ENCODE results near the gene THEMIS2.
A peak's percentile ranks its signal among the peaks of the same experiment; 100 is the strongest.

GRCh38 chr1:27858072-27858948 is 14.0 kb upstream of the THEMIS2 start:
- peak; percentile 98 for TF ChIP-seq CTCF (IDR thresholded peaks at IDR 0.05; ENCODE audit: low read depth, low read length)
- no peak for TF ChIP-seq POLR2A (IDR thresholded peaks at IDR 0.05; ENCODE audit: extremely low read depth, insufficient read length)
- TF ChIP-seq MAX (IDR thresholded peaks at IDR 0.05; ENCODE audit: low read depth, low read length): peak; percentile 59; the same call in 1 of the 2 replicates
- peak; percentile 38; the same call in 1 of the 2 replicates for TF ChIP-seq MYC (IDR thresholded peaks at IDR 0.05; ENCODE audit: low read depth, low read length)

All from NB4 (cell line).